ENCODE measurements around the gene MAP2K7. TPM values are rescaled to one million over a fixed set of nuclear protein-coding genes. Genes with fewer than 3 reads are reported as not detected.
A peak's percentile ranks its signal among the peaks of the same experiment; 100 is the strongest.
"Not testable (repeated sequence)": the region's sequence is repeated elsewhere in the genome, so short reads cannot be mapped to it uniquely, and the experiment has no call there.

MAP2K7 gene
- total RNA-seq, 1 experiment from 2014 or later: 46.1 TPM

GRCh38 chr19:7917267-7918061 is 13.8 kb downstream of the MAP2K7 start:
- Histone ChIP-seq H3K9me3 (ENCODE audit: low read depth, low read length, poor library complexity, severe bottlenecking) (no peaks in the 10 kb centered on the region), H3K36me3 (ENCODE audit: insufficient read depth, low read length, poor library complexity, severe bottlenecking) (peaks cover 7% of the 10 kb centered on the region), H3K27ac (ENCODE audit: low read depth, low read length, poor library complexity, severe bottlenecking) (peak overlapping the region; percentile 56), H3K4me3 (ENCODE audit: low read depth, low read length, poor library complexity, severe bottlenecking) (peak overlapping the region; percentile 51), H3K27me3 (replicated peaks; ENCODE audit: insufficient read depth, low read depth, low read length, poor library complexity) (peaks cover 12% of the 10 kb centered on the region), H3K4me1 (ENCODE audit: insufficient read depth, low read length, poor library complexity, severe bottlenecking) (peaks cover 37% of the 10 kb centered on the region)
- ChIA-PET CTCF (interaction anchor here (0.6 to 1.0 kb wide), 3 partner anchors 9 to 48 kb away, joined by 3 to 5 read pairs (median 3); no protein-coding TSS in a partner anchor), POLR2A (ENCODE audit: low non-redundant PET) (no interaction called here)
- intact Hi-C loops (cut with micrococcal nuclease; ENCODE audit: unreplicated experiment): no loop called here
- no TSS peak for BruUV-seq (replicated peaks)
- TF ChIP-seq EZH2 (IDR thresholded peaks at IDR 0.05; ENCODE audit: borderline replicate concordance, low read depth, low read length, poor library complexity, severe bottlenecking) (no peak), CTCF (conservative IDR thresholded peaks at IDR 0.05; ENCODE audit: low read depth, low read length) (peak; percentile 62)
- peak; percentile 79 for DNase-seq (ENCODE audit: low spot score)

DNA sequence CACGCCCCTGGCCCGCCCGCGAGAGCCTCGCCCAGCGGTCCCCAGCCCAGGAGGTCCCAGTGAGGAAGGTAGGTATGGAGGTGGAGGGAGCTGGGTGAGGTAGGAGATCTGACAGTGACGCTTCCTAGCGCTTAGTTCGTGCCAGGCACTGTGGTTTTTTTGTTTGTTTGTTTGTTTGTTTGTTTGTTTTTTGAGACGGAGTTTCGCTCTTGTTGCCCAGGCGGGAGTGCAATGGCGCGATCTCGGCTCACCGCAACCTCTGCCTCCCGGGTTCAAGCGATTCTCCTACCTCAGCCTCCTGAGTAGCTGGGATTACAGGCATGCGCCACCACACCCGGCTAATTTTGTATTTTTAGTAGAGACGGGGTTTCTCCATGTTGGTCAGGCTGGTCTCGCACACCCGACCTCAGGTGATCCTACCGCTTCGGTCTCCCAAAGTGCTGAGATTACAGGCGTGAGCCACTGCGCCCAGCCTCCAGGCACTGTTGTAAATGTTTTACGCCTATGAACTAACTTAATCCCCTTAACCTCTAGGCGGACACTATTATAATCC is 14.5 kb downstream of the MAP2K7 start:
- POLR2A ChIA-PET (ENCODE audit: low non-redundant PET); BruUV-seq (replicated peaks); H3K9me3 ChIP-seq (ENCODE audit: low read depth, low read length, poor library complexity, severe bottlenecking); intact Hi-C loops (cut with micrococcal nuclease; ENCODE audit: unreplicated experiment); DNase-seq (ENCODE audit: low spot score): not testable (repeated sequence)
- CTCF ChIA-PET: interaction anchor here (0.9 to 1.0 kb wide), 2 partner anchors 10 to 49 kb away, joined by 3 to 5 read pairs; no protein-coding TSS in a partner anchor
- Histone ChIP-seq H3K4me1 (ENCODE audit: insufficient read depth, low read length, poor library complexity, severe bottlenecking) (peaks cover 38% of the 10 kb centered on the region), H3K4me3 (ENCODE audit: low read depth, low read length, poor library complexity, severe bottlenecking) (peak overlapping the region; percentile 51), H3K36me3 (ENCODE audit: insufficient read depth, low read length, poor library complexity, severe bottlenecking) (peaks cover 13% of the 10 kb centered on the region), H3K27me3 (replicated peaks; ENCODE audit: insufficient read depth, low read depth, low read length, poor library complexity) (peaks cover 12% of the 10 kb centered on the region), H3K27ac (ENCODE audit: low read depth, low read length, poor library complexity, severe bottlenecking) (peak overlapping the region; percentile 56)

DNA sequence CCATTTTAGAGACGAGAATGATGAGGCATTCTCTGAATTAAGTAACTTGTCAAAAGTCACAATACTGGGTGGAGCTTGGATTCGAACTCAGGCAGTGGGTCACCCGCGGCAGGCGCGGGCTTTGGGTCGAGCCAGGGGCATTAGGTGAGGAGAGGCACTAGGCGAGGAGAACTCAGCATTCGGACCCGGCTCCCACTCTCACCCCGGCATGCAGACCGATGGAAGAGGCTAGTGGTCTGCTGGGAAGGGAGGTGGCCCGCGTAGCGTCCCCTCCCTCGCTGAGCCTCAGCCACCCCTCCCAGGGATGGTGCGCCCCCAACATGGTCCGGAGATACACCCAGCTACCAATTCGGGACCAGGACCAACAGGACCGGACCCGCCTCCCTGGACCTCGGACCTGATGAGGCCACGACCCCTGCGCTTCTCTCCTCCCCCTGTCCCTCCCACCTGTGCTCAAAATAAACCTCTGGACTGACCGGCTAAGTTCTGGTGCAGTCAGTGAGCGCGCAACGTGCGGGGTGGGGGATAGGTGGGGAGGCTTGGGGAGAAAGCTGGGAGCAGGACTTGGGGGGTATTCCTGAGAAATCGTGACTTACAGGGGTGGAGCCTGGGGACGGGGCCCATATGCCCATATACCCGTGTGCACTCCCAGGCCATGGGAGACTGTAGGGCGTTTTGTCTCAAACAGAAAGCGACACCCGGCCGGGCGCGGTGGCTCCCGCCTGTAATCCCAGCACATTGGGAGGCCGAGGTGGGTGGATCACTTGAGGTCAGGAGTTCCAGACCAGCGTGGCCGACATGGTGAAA is 15.1 kb downstream of the MAP2K7 start:
- POLR2A ChIA-PET (ENCODE audit: low non-redundant PET): no interaction called here
- H3K27me3 ChIP-seq (replicated peaks; ENCODE audit: insufficient read depth, low read depth, low read length, poor library complexity): peaks cover 12% of the 10 kb centered on the region
- CTCF ChIA-PET: no interaction called here
- BruUV-seq (replicated peaks): no TSS peak
- peaks cover 45% of the 10 kb centered on the region for H3K4me1 ChIP-seq (ENCODE audit: insufficient read depth, low read length, poor library complexity, severe bottlenecking)
- no peak for DNase-seq (ENCODE audit: low spot score)
- no peaks in the 10 kb centered on the region for H3K9me3 ChIP-seq (ENCODE audit: low read depth, low read length, poor library complexity, severe bottlenecking)
- no peak overlapping the region for H3K4me3 ChIP-seq (ENCODE audit: low read depth, low read length, poor library complexity, severe bottlenecking)
- intact Hi-C loops (cut with micrococcal nuclease; ENCODE audit: unreplicated experiment): no loop called here
- TF ChIP-seq CTCF (conservative IDR thresholded peaks at IDR 0.05; ENCODE audit: low read depth, low read length) (no peak), EZH2 (IDR thresholded peaks at IDR 0.05; ENCODE audit: borderline replicate concordance, low read depth, low read length, poor library complexity, severe bottlenecking) (no peak)
- H3K27ac ChIP-seq (ENCODE audit: low read depth, low read length, poor library complexity, severe bottlenecking): no peak overlapping the region
- peaks cover 15% of the 10 kb centered on the region for H3K36me3 ChIP-seq (ENCODE audit: insufficient read depth, low read length, poor library complexity, severe bottlenecking)
